Type B pancreatic cell (in vitro differentiated cells): Measurements from ENCODE around the gene CATSPERZ. TPM values are rescaled to one million over a fixed set of nuclear protein-coding genes. Genes with fewer than 3 reads are reported as not detected.

Experiments
- DNase-seq: peaks from one replicate; pipeline ENCODE4 v3.0.0; 2021; ENCODE audit warnings: mixed read lengths; ENCODE audit not compliant: unreplicated experiment; ENCODE audit errors: extremely low spot score
- H3K27ac Mint-ChIP-seq: 2 replicates; pipeline ENCODE4 v1.8.0; 2021; ENCODE audit warnings: mild to moderate bottlenecking, mixed read lengths
- H3K27me3 Mint-ChIP-seq: 2 replicates; pipeline ENCODE4 v1.8.0; 2021; ENCODE audit warnings: mixed read lengths
- H3K36me3 Mint-ChIP-seq: 2 replicates; pipeline ENCODE4 v1.8.0; 2021; ENCODE audit warnings: mixed read lengths
- H3K4me1 Mint-ChIP-seq: one replicate; pipeline ENCODE4 v1.8.0; 2021; ENCODE audit warnings: mixed read lengths; ENCODE audit not compliant: unreplicated experiment
- H3K4me3 Mint-ChIP-seq: 2 replicates; pipeline ENCODE4 v1.8.0; 2021; ENCODE audit warnings: mild to moderate bottlenecking, mixed read lengths
- H3K9me3 Mint-ChIP-seq: 2 replicates; pipeline ENCODE4 v1.8.0; 2021; ENCODE audit warnings: mixed read lengths
- CTCF ChIP-seq: fragments of 200-600 bp; sonication (generic); conservative IDR thresholded peaks from 2 replicates; pipeline ENCODE4 v1.5.0; 2021; ENCODE audit warnings: antibody characterized with exemption, mild to moderate bottlenecking
- long read RNA-seq: library from polyadenylated mRNA; unstranded; transcript quantifications from one replicate; pipeline ENCODE4 v2.0.0, GENCODE V29; 2020
- total RNA-seq: library from RNA; stranded (reverse); gene quantifications from 2 replicates; pipeline ENCODE4 v1.2.1, GENCODE V29; 2021; ENCODE audit warnings: low replicate concordance

The CATSPERZ gene
- not detected in 2 replicates for total RNA-seq
- long read RNA-seq, partial matches to known transcripts: 0 of 1 reads
- long read RNA-seq, other reads (novel, unspliced or antisense): 0 of 1 reads

- H3K9me3 Mint-ChIP-seq: no peaks in the 10 kb centered on the region
- no peak for DNase-seq
- H3K4me3 Mint-ChIP-seq: peak within 1 kb of the TSS; percentile 80
- TF ChIP-seq CTCF: no peak
- peak within 1 kb of the TSS; percentile 76 for H3K27ac Mint-ChIP-seq
- peaks cover 65% of the 10 kb centered on the region for H3K27me3 Mint-ChIP-seq
- H3K4me1 Mint-ChIP-seq: peaks cover 9% of the 10 kb centered on the region
- H3K36me3 Mint-ChIP-seq: no peaks in the 10 kb centered on the region
Observed at GRCh38 chr11:64299847-64300648, at the start of gene CATSPERZ. CATSPERZ (plus strand) TSS chr11:64300358; CDS start chr11:64300411, 53 bp downstream.

- DNase-seq: no peak
- no peak overlapping the region for H3K27ac Mint-ChIP-seq
- H3K9me3 Mint-ChIP-seq: no peaks in the 10 kb centered on the region
- TF ChIP-seq CTCF: no peak
- H3K4me1 Mint-ChIP-seq: peaks cover 21% of the 10 kb centered on the region
- H3K27me3 Mint-ChIP-seq: no peaks in the 10 kb centered on the region
- H3K36me3 Mint-ChIP-seq: no peaks in the 10 kb centered on the region
- H3K4me3 Mint-ChIP-seq: peak overlapping the region; percentile 89
Observed at GRCh38 chr11:64250415-64251015, 49.6 kb upstream of the CATSPERZ start.

GRCh38 chr11:64251016-64251752 is 49.0 kb upstream of the CATSPERZ start, which contains the start of gene PLCB3:
PLCB3 (plus strand) TSS chr11:64251530; CDS start chr11:64251650, 120 bp downstream.
- Mint-ChIP-seq H3K27me3 (no peaks in the 10 kb centered on the region), H3K36me3 (no peaks in the 10 kb centered on the region), H3K4me1 (peaks cover 21% of the 10 kb centered on the region), H3K9me3 (no peaks in the 10 kb centered on the region), H3K27ac (peak within 1 kb of the TSS; percentile 56), H3K4me3 (peak within 1 kb of the TSS; percentile 92)
- DNase-seq: no peak
- peak; percentile 89 for TF ChIP-seq CTCF

GRCh38 chr11:64251753-64252002 is 48.5 kb upstream of the CATSPERZ start:
- peak overlapping the region; percentile 56 for H3K27ac Mint-ChIP-seq
- H3K36me3 Mint-ChIP-seq: no peaks in the 10 kb centered on the region
- H3K4me3 Mint-ChIP-seq: peak overlapping the region; percentile 92
- DNase-seq: no peak
- H3K9me3 Mint-ChIP-seq: no peaks in the 10 kb centered on the region
- H3K4me1 Mint-ChIP-seq: peaks cover 21% of the 10 kb centered on the region
- no peak for TF ChIP-seq CTCF
- no peaks in the 10 kb centered on the region for H3K27me3 Mint-ChIP-seq

- peaks cover 21% of the 10 kb centered on the region for H3K4me1 Mint-ChIP-seq
- TF ChIP-seq CTCF: peak; percentile 28
- H3K4me3 Mint-ChIP-seq: peak overlapping the region; percentile 92
- no peaks in the 10 kb centered on the region for H3K9me3 Mint-ChIP-seq
- no peaks in the 10 kb centered on the region for H3K36me3 Mint-ChIP-seq
- DNase-seq: no peak
- H3K27me3 Mint-ChIP-seq: no peaks in the 10 kb centered on the region
- H3K27ac Mint-ChIP-seq: peak overlapping the region; percentile 56
Observed at GRCh38 chr11:64252003-64252872, 47.9 kb upstream of the CATSPERZ start.
